Adipose tissue (tissue), 3 donors: Measurements from ENCODE around the gene CLTC. TPM values are rescaled to one million over a fixed set of nuclear protein-coding genes. Genes with fewer than 3 reads are reported as not detected.
"Not testable (repeated sequence)": the region's sequence is repeated elsewhere in the genome, so short reads cannot be mapped to it uniquely, and the experiment has no call there.

Experiments
- H3K27ac ChIP-seq: one replicate; pipeline ENCODE4 v1.5.1; 2013; ENCODE audit warnings: low read depth, low read length
- WGBS, 3 donors: extraction: QIAGEN DNeasy Blood & Tissue Kit; methylation state at CpG; one replicate each; pipeline ENCODE4 v1.1.7; 2013; 5-methylcytosine and 5-hydroxymethylcytosine counted together
- polyA plus RNA-seq, 3 donors: library from polyadenylated mRNA; stranded (reverse); fragments of 200-250 nt; gene quantifications; one replicate each; pipeline ENCODE4 v1.2.3, GENCODE V29; 2013
- donor health status: healthy with polysubstance abuse.
- donor health status: Bipolar disorder and iron deficiency.
- donor health status: healthy.

Gene CLTC
- 10 to 100 TPM; 30.8 to 69.4 (median 59.4) TPM for polyA plus RNA-seq

GRCh38 chr17:59619298-59620063, at the start of gene CLTC:
Gene CLTC, plus strand, starts transcription at chr17:59619895. Its CDS starts 237 bp downstream, at chr17:59620132.
- WGBS, 3 donors = 0 to 1% (median 0%) methylated on average over 64 to 65 of the region's 65 CpGs
- peak within 1 kb of the TSS; percentile 81 for H3K27ac ChIP-seq

- WGBS, 3 donors = 88 to 96% (median 90%) methylated on average over 10 of the region's 10 CpGs
- no peak overlapping the region for H3K27ac ChIP-seq
These were observed 47.3 kb upstream of the CLTC start for GRCh38 chr17:59572301-59572924.

- H3K27ac ChIP-seq = not testable (repeated sequence)
- no CpG with 5 or more reads among the region's 1 CpG for WGBS, 3 donors
These were observed 35.5 kb upstream of the CLTC start for GRCh38 chr17:59584168-59584567.

- H3K27ac ChIP-seq = no peak overlapping the region
These were observed 19.5 kb upstream of the CLTC start for GRCh38 chr17:59600169-59600568.

GRCh38 chr17:59601130-59601529, 18.6 kb upstream of the CLTC start:
- 89 to 93% (median 91%) methylated on average over 2 of the region's 2 CpGs for WGBS, 3 donors
- H3K27ac ChIP-seq = no peak overlapping the region

GRCh38 chr17:59607061-59607460, 12.6 kb upstream of the CLTC start:
- WGBS, 3 donors = 44 to 81% (median 44%) methylated on average over 3 of the region's 3 CpGs
- H3K27ac ChIP-seq = no peak overlapping the region

GRCh38 chr17:59607817-59608403, 11.8 kb upstream of the CLTC start:
- H3K27ac ChIP-seq = no peak overlapping the region
- 84 to 93% (median 92%) methylated on average over 5 of the region's 5 CpGs for WGBS, 3 donors

- no peak overlapping the region for H3K27ac ChIP-seq
These were observed 8.2 kb upstream of the CLTC start for GRCh38 chr17:59611503-59611902.

- H3K27ac ChIP-seq = no peak overlapping the region
- WGBS, 3 donors = 92 to 95% (median 92%) methylated on average over 7 of the region's 7 CpGs
These were observed 3.3 kb upstream of the CLTC start for GRCh38 chr17:59616253-59616920.

- H3K27ac ChIP-seq = no peak overlapping the region
- WGBS, 3 donors = 75 to 94% (median 86%) methylated on average over 1 of the region's 1 CpG
These were observed 2.5 kb upstream of the CLTC start for GRCh38 chr17:59617156-59617732.

GRCh38 chr17:59619035-59619297, 729 bp upstream of the CLTC start:
- WGBS, 3 donors = 0 to 1% (median 1%) methylated on average over 11 of the region's 11 CpGs
- peak overlapping the region; percentile 81 for H3K27ac ChIP-seq

- WGBS, 3 donors = 0 to 1% (median 1%) methylated on average over 13 of the region's 13 CpGs
- peak overlapping the region; percentile 55 for H3K27ac ChIP-seq
These were observed 317 bp downstream of the CLTC start for GRCh38 chr17:59620064-59620359.

- H3K27ac ChIP-seq = peak overlapping the region; percentile 55
- WGBS, 3 donors = 1 to 3% (median 1%) methylated on average over 14 of the region's 14 CpGs
These were observed 994 bp downstream of the CLTC start for GRCh38 chr17:59620518-59621259.

- no peak overlapping the region for H3K27ac ChIP-seq
- 30 to 48% (median 30%) methylated on average over 4 of the region's 4 CpGs for WGBS, 3 donors
These were observed 2.1 kb downstream of the CLTC start for GRCh38 chr17:59621771-59622170.

GRCh38 chr17:59623151-59623550, 3.5 kb downstream of the CLTC start:
- H3K27ac ChIP-seq = no peak overlapping the region
- 45 to 66% (median 52%) methylated on average over 2 of the region's 2 CpGs for WGBS, 3 donors

GRCh38 chr17:59626756-59627155, 7.1 kb downstream of the CLTC start:
- H3K27ac ChIP-seq = no peak overlapping the region

GRCh38 chr17:59627274-59627673, 7.6 kb downstream of the CLTC start:
- WGBS, 3 donors = 66 to 75% (median 69%) methylated on average over 3 of the region's 3 CpGs
- H3K27ac ChIP-seq = no peak overlapping the region

More at GRCh38 chr17:59626756-59627155, 7.1 kb downstream of the CLTC start:
- WGBS, 3 donors = 88 to 91% (median 91%) methylated on average over 5 of the region's 5 CpGs

GRCh38 chr17:59627770-59628171, 8.1 kb downstream of the CLTC start:
- no peak overlapping the region for H3K27ac ChIP-seq
- 8 to 28% (median 26%) methylated on average over 2 of the region's 2 CpGs for WGBS, 3 donors

- 78 to 88% (median 87%) methylated on average over 3 of the region's 3 CpGs for WGBS, 3 donors
- no peak overlapping the region for H3K27ac ChIP-seq
These were observed 9.5 kb downstream of the CLTC start for GRCh38 chr17:59629174-59629573.
